ENCODE data around the gene RAI14.

- TF ChIP-seq POLR2A (IDR thresholded peaks at IDR 0.05; ENCODE audit: low read depth, low read length) (no peak), POLR2AphosphoS5 (IDR thresholded peaks at IDR 0.05; ENCODE audit: low read depth, low read length) (no peak)
Measured at GRCh38 chr5:34620185-34620584, 35.9 kb upstream of the RAI14 start.

Data from GM12892 (cell line).